Testis (tissue), 2 donors: ENCODE results near the gene OR5D16.

Experiments used
- POLR2A ChIP-seq: fragments of 450-650 bp; IDR thresholded peaks from one replicate; pipeline ENCODE4 v1.6.1; 2017; ENCODE audit warnings: antibody characterized with exemption, mild to moderate bottlenecking, moderate library complexity
- TF ChIP-seq, protein P1 (sequence below), 3 experiments: fragments of 450-650 bp in 2 of 3; fragments of 200-600 bp in 1 of 3; sonication (generic) in 1 of 3; IDR thresholded peaks; one replicate each; pipeline ENCODE4 v1.5.1; 2016 to 2019; ENCODE audit warnings: antibody characterized with exemption in 3 of 3, mild to moderate bottlenecking in 2 of 3, moderate library complexity in 1 of 3

DNA sequence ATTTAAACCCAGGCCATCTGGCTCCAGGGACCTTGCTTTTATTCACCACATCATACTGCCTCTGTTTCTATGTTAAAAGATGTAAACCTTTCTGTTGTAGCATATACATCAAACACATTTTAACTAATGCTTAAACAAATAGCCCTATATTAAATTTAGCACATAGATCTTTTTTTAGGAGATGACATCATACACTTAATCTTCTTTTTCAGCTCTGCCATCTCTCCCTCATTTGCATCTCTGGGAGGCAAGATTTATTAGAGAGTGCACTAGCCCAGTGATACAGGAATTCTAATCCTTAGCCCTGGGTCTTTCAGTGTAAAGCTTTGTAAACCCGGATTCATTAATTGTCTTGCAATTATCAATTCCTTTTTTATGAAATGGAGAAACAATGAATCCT is 13.6 kb downstream of the OR5D16 start:
- TF ChIP-seq, protein P1, sequence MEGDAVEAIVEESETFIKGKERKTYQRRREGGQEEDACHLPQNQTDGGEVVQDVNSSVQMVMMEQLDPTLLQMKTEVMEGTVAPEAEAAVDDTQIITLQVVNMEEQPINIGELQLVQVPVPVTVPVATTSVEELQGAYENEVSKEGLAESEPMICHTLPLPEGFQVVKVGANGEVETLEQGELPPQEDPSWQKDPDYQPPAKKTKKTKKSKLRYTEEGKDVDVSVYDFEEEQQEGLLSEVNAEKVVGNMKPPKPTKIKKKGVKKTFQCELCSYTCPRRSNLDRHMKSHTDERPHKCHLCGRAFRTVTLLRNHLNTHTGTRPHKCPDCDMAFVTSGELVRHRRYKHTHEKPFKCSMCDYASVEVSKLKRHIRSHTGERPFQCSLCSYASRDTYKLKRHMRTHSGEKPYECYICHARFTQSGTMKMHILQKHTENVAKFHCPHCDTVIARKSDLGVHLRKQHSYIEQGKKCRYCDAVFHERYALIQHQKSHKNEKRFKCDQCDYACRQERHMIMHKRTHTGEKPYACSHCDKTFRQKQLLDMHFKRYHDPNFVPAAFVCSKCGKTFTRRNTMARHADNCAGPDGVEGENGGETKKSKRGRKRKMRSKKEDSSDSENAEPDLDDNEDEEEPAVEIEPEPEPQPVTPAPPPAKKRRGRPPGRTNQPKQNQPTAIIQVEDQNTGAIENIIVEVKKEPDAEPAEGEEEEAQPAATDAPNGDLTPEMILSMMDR (IDR thresholded peaks at IDR 0.05), result no peak
- TF ChIP-seq POLR2A, result no peak
